Gastroesophageal sphincter (tissue), 3 donors: Measurements from ENCODE around the gene RETREG1.

ENCODE experiments used
- POLR2A ChIP-seq, 2 donors: fragments of 450-650 bp; IDR thresholded peaks; one replicate each; pipeline ENCODE4 v1.6.1; 2017; ENCODE audit warnings: antibody characterized with exemption in 2 of 2, mild to moderate bottlenecking in 2 of 2, moderate library complexity in 1 of 2
- POLR2AphosphoS5 ChIP-seq: sonication (generic); formaldehyde crosslinking; IDR thresholded peaks from one replicate; pipeline ENCODE4 v1.6.1; 2017; ENCODE audit warnings: antibody characterized with exemption
- TF ChIP-seq, protein P1 (sequence below), 4 experiments: fragments of 200-600 bp in 2 of 4; fragments of 450-650 bp in 2 of 4; sonication (generic) in 1 of 4; IDR thresholded peaks; one replicate each; pipeline ENCODE4 v1.5.1; 2017 to 2019; ENCODE audit warnings: antibody characterized with exemption in 4 of 4, mild to moderate bottlenecking in 2 of 4, moderate library complexity in 2 of 4

DNA sequence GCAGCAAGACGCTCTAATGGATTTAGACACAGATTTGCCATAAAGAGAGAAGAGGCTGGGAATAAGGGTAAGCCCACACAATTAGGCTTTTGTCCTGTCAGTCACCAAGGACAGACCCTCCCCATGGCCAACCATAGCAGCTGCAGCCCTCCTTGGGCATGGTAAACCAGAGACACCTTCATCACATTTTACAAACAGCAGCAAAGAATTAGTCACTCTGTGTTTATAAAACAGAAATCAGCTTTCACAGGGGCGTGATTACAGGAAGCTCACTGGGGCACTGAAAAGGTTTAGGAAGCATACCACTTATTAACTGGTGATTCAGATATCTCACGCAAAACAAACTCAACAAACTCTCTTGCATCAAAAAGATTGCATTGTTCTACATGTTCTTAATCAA lies 113.9 kb downstream of the RETREG1 start:
- no peak for TF ChIP-seq POLR2A (IDR thresholded peaks at IDR 0.05)
- TF ChIP-seq, protein P1, sequence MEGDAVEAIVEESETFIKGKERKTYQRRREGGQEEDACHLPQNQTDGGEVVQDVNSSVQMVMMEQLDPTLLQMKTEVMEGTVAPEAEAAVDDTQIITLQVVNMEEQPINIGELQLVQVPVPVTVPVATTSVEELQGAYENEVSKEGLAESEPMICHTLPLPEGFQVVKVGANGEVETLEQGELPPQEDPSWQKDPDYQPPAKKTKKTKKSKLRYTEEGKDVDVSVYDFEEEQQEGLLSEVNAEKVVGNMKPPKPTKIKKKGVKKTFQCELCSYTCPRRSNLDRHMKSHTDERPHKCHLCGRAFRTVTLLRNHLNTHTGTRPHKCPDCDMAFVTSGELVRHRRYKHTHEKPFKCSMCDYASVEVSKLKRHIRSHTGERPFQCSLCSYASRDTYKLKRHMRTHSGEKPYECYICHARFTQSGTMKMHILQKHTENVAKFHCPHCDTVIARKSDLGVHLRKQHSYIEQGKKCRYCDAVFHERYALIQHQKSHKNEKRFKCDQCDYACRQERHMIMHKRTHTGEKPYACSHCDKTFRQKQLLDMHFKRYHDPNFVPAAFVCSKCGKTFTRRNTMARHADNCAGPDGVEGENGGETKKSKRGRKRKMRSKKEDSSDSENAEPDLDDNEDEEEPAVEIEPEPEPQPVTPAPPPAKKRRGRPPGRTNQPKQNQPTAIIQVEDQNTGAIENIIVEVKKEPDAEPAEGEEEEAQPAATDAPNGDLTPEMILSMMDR (IDR thresholded peaks at IDR 0.05), result no peak
- TF ChIP-seq POLR2AphosphoS5, result no peak
